SK-N-SH treated with all-trans-retinoic acid at 6 μM for 48 hours (cell line): ENCODE measurements around the gene TCF25.

Source experiments
- CREB5 ChIP-seq: fragments of 250-450 bp; sonication (Bioruptor Pico); IDR thresholded peaks from 2 replicates; pipeline ENCODE4 v1.5.1; 2020; ENCODE audit warnings: low read depth, mild to moderate bottlenecking, moderate library complexity
- CSDC2 ChIP-seq: fragments of 250-450 bp; sonication (Bioruptor Pico); IDR thresholded peaks from 2 replicates; pipeline ENCODE4 v1.5.0; 2020; ENCODE audit warnings: mild to moderate bottlenecking, moderate library complexity
- GLIS3 ChIP-seq: fragments of 250-450 bp; sonication (Bioruptor Pico); IDR thresholded peaks from 2 replicates; pipeline ENCODE4 v1.5.0; 2020; ENCODE audit warnings: mild to moderate bottlenecking, moderate library complexity
- PATZ1 ChIP-seq: fragments of 250-450 bp; sonication (Bioruptor Pico); IDR thresholded peaks from 2 replicates; pipeline ENCODE4 v1.8.0; 2020; ENCODE audit warnings: mild to moderate bottlenecking, moderate library complexity, borderline replicate concordance
- POU6F1 ChIP-seq: fragments of 250-450 bp; sonication (Bioruptor Pico); IDR thresholded peaks from 2 replicates; pipeline ENCODE4 v1.8.0; 2021; ENCODE audit warnings: low read depth, mild to moderate bottlenecking, moderate library complexity, borderline replicate concordance
- PPARA ChIP-seq: fragments of 250-450 bp; sonication (Bioruptor Pico); IDR thresholded peaks from 2 replicates; pipeline ENCODE4 v1.5.0; 2020; ENCODE audit warnings: mild to moderate bottlenecking, borderline replicate concordance
- RARB ChIP-seq: fragments of 250-450 bp; sonication (Bioruptor Pico); IDR thresholded peaks from 2 replicates; pipeline ENCODE4 v1.8.0; 2021; ENCODE audit warnings: mild to moderate bottlenecking, moderate library complexity
- SNAI2 ChIP-seq: fragments of 250-450 bp; sonication (Bioruptor Pico); IDR thresholded peaks from 2 replicates; pipeline ENCODE4 v1.5.0; 2020; ENCODE audit warnings: mild to moderate bottlenecking, moderate library complexity
- ZC3H10 ChIP-seq: fragments of 250-450 bp; sonication (Bioruptor Pico); IDR thresholded peaks from 2 replicates; pipeline ENCODE4 v1.5.1; 2021; ENCODE audit warnings: mild to moderate bottlenecking, moderate library complexity
- ZFP3 ChIP-seq: fragments of 250-450 bp; sonication (Bioruptor Pico); IDR thresholded peaks from 2 replicates; pipeline ENCODE4 v1.5.0; 2020; ENCODE audit warnings: mild to moderate bottlenecking, moderate library complexity
- ZNF70 ChIP-seq: fragments of 450-650 bp; formaldehyde crosslinking; IDR thresholded peaks from 2 replicates; pipeline ENCODE4 v1.5.0; 2020; ENCODE audit warnings: mild to moderate bottlenecking, moderate library complexity
- ZNF8 ChIP-seq: fragments of 450-650 bp; formaldehyde crosslinking; IDR thresholded peaks from 2 replicates; pipeline ENCODE4 v1.5.0; 2020; ENCODE audit warnings: mild to moderate bottlenecking, moderate library complexity

GRCh38 chr16:89912627-89913026, 39.2 kb downstream of the TCF25 start:
- TF ChIP-seq PATZ1 (CRISPR knock-in tag), result no peak
- no peak for TF ChIP-seq ZFP3 (CRISPR knock-in tag)
- TF ChIP-seq PPARA (CRISPR knock-in tag), result no peak
- no peak for TF ChIP-seq ZNF8 (CRISPR knock-in tag)
- TF ChIP-seq POU6F1, result no peak
- no peak for TF ChIP-seq RARB (CRISPR knock-in tag)
- no peak for TF ChIP-seq CSDC2 (CRISPR knock-in tag)
- TF ChIP-seq SNAI2, result no peak
- TF ChIP-seq ZC3H10, result no peak
- no peak for TF ChIP-seq GLIS3 (CRISPR knock-in tag)
- TF ChIP-seq CREB5, result no peak
- TF ChIP-seq ZNF70, result no peak
